HG02981 (cell line): ENCODE data around the gene OXT.
"Not testable (repeated sequence)": the region's sequence is repeated elsewhere in the genome, so short reads cannot be mapped to it uniquely, and the experiment has no call there.

Experiments used
- ATAC-seq: cut with Tn5 transposase; IDR thresholded peaks from one replicate; pipeline ENCODE4 v1.9.1; 2021; ENCODE audit warnings: mild to moderate bottlenecking, moderate library complexity; ENCODE audit not compliant: unreplicated experiment

Gene OXT

GRCh38 chr20:3109350-3110302 lies 38.2 kb downstream of the OXT start:
- ATAC-seq = no peak

GRCh38 chr20:3111507-3111906 lies 40.1 kb downstream of the OXT start:
- no peak for ATAC-seq

GRCh38 chr20:3111995-3112394 lies 40.6 kb downstream of the OXT start:
- no peak for ATAC-seq

GRCh38 chr20:3115190-3116107 lies 44.0 kb downstream of the OXT start:
- no peak for ATAC-seq

- no peak for ATAC-seq
These were observed 44.9 kb downstream of the OXT start for GRCh38 chr20:3116341-3116740.

DNA sequence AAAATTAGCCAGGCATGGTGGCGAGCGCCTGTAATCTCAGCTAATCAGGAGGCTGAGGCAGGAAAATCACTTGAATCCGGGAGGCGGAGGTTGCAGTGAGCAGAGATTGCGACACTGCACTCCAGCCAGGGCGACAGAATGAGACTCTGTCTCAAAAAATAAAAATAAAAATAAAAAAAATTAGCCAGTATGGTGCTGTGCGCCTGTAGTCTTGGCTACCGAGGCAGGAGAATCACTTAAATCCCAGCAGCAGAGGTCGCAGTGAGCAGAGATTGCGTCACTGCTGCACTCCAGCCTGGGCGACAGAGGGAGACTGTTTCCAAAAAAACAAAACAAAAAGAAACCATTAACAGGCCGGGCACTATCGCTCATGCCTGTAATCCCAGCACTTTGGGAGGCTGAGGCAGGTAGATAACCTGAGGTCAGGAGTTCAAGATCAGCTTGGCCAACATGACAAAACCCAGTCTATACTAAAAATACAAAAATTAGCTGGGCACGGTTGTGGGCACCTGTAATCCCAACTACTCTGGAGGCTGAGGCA lies 46.5 kb downstream of the OXT start:
- ATAC-seq = not testable (repeated sequence)

GRCh38 chr20:3119044-3119443 lies 47.6 kb downstream of the OXT start:
- ATAC-seq = no peak

GRCh38 chr20:3121271-3121911 lies 50.0 kb downstream of the OXT start:
- no peak for ATAC-seq
